HL-60 (cell line): ENCODE data around the gene GRK5.
A peak's percentile ranks its signal among the peaks of the same experiment; 100 is the strongest.
"Not testable (repeated sequence)": the region's sequence is repeated elsewhere in the genome, so short reads cannot be mapped to it uniquely, and the experiment has no call there.

Source experiments
- DNase-seq, 2 experiments: peaks; one replicate each; pipeline ENCODE4 v3.0.0-alpha.2; 2010 to 2020; ENCODE audit warnings: low read depth in 1 of 2, low spot score in 1 of 2
- H3K27ac ChIP-seq: fragments of 250-450 bp; sonication (Bioruptor Pico); replicated peaks from 2 replicates; pipeline ENCODE4 v1.5.1; 2020; ENCODE audit warnings: mild to moderate bottlenecking, moderate library complexity
- H3K27me3 ChIP-seq: fragments of 250-450 bp; sonication (Bioruptor Pico); 2 replicates; pipeline ENCODE4 v1.5.1; 2021; ENCODE audit warnings: mild to moderate bottlenecking, moderate library complexity; ENCODE audit not compliant: insufficient read depth, poor library complexity, severe bottlenecking
- H3K4me3 ChIP-seq: replicated peaks from 2 replicates; pipeline ENCODE4 v1.5.1; 2011; ENCODE audit warnings: mild to moderate bottlenecking, control low read depth, low read length; ENCODE audit not compliant: insufficient read depth
- CTCF ChIP-seq: IDR thresholded peaks from one replicate; pipeline ENCODE4 v1.5.1; 2011; ENCODE audit warnings: low read length, control low read depth, inconsistent platforms; ENCODE audit not compliant: insufficient read depth
- GABPA ChIP-seq: IDR thresholded peaks from 2 replicates; pipeline ENCODE4 v1.6.1; 2012; ENCODE audit warnings: low read depth
- POLR2AphosphoS5 ChIP-seq: IDR thresholded peaks from 2 replicates; pipeline ENCODE4 v1.6.1; 2012; ENCODE audit warnings: low read depth
- SPI1 ChIP-seq: IDR thresholded peaks from 2 replicates; pipeline ENCODE4 v1.6.1; 2012; ENCODE audit warnings: low read depth, mild to moderate bottlenecking, borderline replicate concordance
- TF ChIP-seq, protein P1 (sequence below): IDR thresholded peaks from 2 replicates; pipeline ENCODE4 v1.6.1; 2012; ENCODE audit warnings: low read depth; ENCODE audit not compliant: insufficient replicate concordance

GRK5 gene

DNA sequence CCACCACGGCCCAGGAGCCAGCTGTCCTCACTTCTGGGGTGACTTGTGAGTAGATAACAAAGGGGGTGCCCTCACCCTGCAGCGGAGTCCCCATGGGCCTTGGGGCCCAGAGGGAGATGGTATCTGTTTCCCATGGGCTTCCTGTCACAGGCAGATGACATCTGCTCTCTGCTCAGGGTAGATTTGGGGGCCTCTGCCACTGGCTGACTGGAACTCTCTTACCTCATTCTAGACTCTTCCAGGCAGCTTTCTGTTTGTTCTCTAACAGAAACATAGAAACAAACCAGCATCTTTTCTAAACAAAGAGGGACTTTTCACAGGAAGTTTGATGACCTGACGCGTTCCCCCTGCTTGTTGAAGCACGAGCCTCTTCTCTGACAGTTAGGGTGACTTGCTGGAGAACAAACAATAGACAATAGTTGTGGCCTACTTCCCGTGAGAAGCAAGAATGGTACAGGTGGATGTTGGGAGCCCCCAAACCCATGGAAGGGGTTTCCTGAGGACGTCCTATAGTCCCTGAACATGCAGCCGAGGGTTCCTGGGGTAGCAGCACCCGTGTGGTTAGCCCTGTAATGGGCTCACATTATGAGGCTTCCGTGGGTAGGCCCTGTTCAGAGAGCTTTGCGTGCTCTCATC is 61.6 kb downstream of the GRK5 start:
- no peak overlapping the region for H3K27ac ChIP-seq
- no peaks in the 10 kb centered on the region for H3K27me3 ChIP-seq
- TF ChIP-seq CTCF: no peak
- no peak for TF ChIP-seq SPI1
- TF ChIP-seq, protein P1, sequence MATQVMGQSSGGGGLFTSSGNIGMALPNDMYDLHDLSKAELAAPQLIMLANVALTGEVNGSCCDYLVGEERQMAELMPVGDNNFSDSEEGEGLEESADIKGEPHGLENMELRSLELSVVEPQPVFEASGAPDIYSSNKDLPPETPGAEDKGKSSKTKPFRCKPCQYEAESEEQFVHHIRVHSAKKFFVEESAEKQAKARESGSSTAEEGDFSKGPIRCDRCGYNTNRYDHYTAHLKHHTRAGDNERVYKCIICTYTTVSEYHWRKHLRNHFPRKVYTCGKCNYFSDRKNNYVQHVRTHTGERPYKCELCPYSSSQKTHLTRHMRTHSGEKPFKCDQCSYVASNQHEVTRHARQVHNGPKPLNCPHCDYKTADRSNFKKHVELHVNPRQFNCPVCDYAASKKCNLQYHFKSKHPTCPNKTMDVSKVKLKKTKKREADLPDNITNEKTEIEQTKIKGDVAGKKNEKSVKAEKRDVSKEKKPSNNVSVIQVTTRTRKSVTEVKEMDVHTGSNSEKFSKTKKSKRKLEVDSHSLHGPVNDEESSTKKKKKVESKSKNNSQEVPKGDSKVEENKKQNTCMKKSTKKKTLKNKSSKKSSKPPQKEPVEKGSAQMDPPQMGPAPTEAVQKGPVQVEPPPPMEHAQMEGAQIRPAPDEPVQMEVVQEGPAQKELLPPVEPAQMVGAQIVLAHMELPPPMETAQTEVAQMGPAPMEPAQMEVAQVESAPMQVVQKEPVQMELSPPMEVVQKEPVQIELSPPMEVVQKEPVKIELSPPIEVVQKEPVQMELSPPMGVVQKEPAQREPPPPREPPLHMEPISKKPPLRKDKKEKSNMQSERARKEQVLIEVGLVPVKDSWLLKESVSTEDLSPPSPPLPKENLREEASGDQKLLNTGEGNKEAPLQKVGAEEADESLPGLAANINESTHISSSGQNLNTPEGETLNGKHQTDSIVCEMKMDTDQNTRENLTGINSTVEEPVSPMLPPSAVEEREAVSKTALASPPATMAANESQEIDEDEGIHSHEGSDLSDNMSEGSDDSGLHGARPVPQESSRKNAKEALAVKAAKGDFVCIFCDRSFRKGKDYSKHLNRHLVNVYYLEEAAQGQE: no peak
- TF ChIP-seq POLR2AphosphoS5: no peak
- TF ChIP-seq GABPA: no peak
- H3K4me3 ChIP-seq: no peak overlapping the region
- DNase-seq: no peak

- Histone ChIP-seq H3K27me3 (no peaks in the 10 kb centered on the region), H3K27ac (no peak overlapping the region), H3K4me3 (no peak overlapping the region)
- TF ChIP-seq CTCF: no peak
- no peak for TF ChIP-seq SPI1
- TF ChIP-seq, protein P1: no peak
- no peak for TF ChIP-seq GABPA
- TF ChIP-seq POLR2AphosphoS5: no peak
- no peak for DNase-seq
These were observed 62.4 kb downstream of the GRK5 start for GRCh38 chr10:119269737-119270136.

- Histone ChIP-seq H3K27ac (peak overlapping the region; percentile 54), H3K27me3 (no peaks in the 10 kb centered on the region), H3K4me3 (no peak overlapping the region)
- DNase-seq: peak; percentile 38 to 68
- TF ChIP-seq CTCF: no peak
- no peak for TF ChIP-seq SPI1
- no peak for TF ChIP-seq GABPA
- TF ChIP-seq, protein P1: no peak
- no peak for TF ChIP-seq POLR2AphosphoS5
These were observed 63.5 kb downstream of the GRK5 start for GRCh38 chr10:119270762-119271366.

GRCh38 chr10:119272338-119272734 is 65.0 kb downstream of the GRK5 start:
- not testable (repeated sequence) for H3K4me3 ChIP-seq, DNase-seq, H3K27me3 ChIP-seq
- peak overlapping the region; percentile 40; the same call in 1 of the 2 replicates for H3K27ac ChIP-seq
